Measurements from ENCODE around the gene HDC.

The HDC gene

GRCh38 chr15:50222181-50222580 is 43.3 kb downstream of the HDC start:
- DNase-seq = no peak

DNA sequence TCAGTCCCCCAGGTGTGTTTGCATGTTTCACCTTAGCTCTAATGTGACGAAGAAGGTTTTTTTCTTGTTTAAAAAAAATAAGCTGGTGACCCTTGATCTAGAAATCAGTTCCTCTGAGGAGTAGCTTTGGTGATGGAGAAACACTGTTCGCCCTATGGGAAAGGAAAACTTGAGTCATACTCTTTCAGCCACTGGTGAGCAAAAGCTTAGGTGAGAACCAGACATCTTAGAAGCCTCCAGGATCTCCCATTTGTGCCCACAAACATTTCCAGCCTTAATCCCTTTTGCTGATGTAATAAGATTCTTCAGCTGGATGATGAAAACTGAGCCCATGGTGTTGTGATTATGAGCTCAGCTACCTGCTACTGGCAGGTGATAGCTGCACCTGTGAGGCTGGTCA is 45.7 kb downstream of the HDC start:
- no peak for DNase-seq

DNA sequence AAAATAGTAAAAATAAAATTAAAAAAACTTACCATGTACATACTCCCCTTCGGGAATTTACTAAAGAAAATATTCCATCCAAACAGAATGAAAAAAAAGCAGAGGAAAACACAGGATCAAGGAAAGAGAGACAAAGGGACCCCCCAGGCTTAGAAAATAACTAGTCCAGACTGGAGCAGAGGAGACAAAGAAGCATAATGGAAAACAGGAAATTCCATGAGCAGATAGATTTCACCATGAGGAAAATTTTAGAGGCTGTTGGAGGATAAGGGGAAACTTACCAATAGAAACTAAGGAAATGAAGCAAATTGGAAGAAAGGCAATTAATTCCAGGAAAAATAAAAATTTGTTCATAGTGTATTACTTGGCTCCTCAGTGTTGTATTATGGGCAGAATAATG is 46.8 kb downstream of the HDC start:
- no peak for DNase-seq

GRCh38 chr15:50218291-50218690 is 47.2 kb downstream of the HDC start:
- DNase-seq = no peak

DNA sequence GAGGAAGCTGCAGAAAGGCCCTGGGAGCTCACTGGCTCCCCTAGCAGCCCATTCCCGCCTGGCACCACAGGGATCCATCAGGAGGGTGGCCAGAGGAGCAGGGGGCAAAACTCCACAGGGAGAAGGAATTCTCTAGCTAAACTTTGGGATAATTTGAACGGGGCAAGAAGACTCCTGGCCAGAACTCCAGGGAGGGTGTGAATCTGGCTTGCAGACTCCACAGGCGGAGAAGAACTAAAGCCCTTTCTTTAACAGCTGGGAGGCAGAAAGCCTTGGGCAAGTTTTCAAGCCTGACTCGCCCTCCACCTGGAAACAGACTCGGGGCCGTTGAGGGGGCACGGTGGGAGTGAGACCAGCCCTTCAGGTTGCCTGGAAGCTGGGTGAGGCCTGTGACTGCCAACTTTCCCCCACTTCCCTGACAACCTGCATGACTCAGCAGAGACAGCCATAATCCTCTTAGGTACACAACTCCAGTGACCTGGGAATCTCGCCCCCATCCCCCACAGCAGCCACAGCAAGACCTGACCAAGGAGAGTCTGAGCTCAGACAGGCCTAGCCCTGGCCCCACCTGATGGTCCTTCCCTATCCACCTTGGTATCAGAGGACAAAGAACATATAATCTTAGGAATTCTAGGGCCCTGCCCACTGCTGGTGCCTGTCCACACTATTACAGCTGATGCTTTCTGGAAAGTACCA is 54.9 kb downstream of the HDC start:
- DNase-seq = no peak

DNA sequence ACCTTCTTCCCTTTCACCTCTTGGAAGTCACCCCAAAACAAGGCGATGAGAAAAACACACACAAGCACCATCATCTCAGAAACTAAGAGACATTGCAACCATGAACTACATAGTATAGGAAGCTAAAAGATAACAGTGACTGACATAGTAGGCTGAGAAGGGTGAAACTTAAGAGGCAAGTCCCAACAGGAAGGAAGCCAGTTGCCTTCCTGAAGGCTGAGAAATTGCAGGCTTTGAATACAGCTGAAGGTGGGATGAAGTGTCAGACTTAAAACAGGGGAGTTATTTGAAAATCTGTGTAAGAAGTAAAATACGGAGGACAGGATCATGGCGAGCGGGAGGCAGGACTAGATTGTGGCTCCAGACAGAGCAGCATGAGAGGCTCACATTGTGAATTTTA is 55.7 kb downstream of the HDC start:
- no peak for DNase-seq

DNA sequence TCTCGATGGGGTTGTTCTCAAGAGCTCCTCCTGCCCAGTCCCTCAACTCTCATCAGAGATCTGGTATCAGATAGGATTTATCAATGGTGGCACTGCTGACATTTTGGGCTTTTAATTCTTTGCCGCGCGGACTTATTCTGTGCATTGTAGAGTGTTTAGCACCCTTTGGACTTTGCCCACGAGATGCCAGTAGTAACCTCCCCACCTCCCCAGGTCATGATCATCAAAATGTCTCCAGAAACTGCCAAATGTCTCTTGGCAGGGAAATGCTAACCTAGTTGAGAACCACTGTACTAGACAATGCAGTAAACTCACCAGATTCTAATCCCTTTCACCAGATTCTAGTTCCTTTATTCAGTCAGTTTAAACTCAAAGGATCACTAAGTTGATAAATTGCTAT is 59.5 kb downstream of the HDC start:
- no peak for DNase-seq

DNA sequence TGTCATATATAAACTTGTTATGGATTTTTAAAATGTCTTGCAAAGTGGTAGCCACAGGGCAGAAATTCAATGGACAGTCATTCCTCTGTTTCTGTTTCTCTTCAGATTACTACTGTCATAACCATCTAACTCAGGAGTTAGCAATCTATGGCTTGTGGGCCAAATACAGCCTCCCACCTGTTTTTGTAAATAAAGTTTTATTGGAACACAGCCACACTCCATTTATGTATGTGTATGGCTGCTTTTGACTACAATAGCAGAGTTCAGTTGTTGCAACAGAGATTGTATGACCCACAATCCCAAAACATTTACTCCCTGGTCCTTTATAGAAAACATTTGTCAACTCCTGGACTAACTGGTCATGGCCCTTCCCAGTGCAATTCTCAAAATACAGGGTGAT is 63.5 kb downstream of the HDC start:
- no peak for DNase-seq

DNA sequence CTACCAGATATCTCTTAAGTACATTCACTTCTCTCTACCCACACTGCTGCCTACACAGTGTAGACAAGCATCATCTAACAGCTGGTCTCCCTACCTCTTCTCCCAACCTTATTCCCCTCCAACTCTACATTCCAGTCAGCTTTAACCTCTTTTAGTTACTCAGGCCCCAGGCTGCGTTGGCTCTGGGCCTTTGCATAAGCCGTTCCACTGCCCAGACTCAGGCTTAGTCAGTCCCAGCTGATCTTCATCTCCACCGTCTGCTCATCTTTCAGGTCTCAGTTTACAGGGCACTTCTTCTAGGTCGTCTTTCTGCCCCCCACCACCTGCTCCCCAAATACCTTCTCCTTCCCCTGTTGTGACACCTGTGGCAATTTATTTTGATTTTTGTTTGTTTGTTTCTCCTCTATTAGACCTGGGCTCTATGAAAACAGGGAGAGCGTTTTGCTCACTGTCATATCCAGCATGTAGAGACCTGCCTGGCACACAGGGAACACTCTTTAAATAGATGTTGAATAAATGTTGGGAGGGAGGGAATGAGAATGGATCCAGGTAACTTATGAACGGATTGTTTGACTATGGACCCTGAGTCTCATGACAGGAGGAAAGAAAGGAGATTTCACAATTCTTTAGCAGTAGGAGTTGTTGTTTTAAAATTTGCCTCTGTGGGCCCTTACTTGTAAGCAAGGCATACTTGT is 72.5 kb downstream of the HDC start:
- no peak for DNase-seq

GRCh38 chr15:50192164-50192563 is 73.4 kb downstream of the HDC start:
- DNase-seq = no peak

Data from NCI-H345 (cell line).